ENCODE measurements around the gene COL24A1.
"Not testable (repeated sequence)": the region's sequence is repeated elsewhere in the genome, so short reads cannot be mapped to it uniquely, and the experiment has no call there.

The COL24A1 gene

GRCh38 chr1:85894651-85895050, 261.9 kb downstream of the COL24A1 start:
- peak; percentile 33 for DNase-seq (ENCODE audit: low spot score)

GRCh38 chr1:85892366-85892765, 264.2 kb downstream of the COL24A1 start:
- no peak for FAIRE-seq

More at GRCh38 chr1:85894651-85895050, 261.9 kb downstream of the COL24A1 start:
- FAIRE-seq = no peak

GRCh38 chr1:85889870-85890269, 266.7 kb downstream of the COL24A1 start:
- no peak for DNase-seq (ENCODE audit: low spot score)
- FAIRE-seq = no peak

More at GRCh38 chr1:85892366-85892765, 264.2 kb downstream of the COL24A1 start:
- no peak for DNase-seq (ENCODE audit: low spot score)

GRCh38 chr1:85888921-85889320, 267.7 kb downstream of the COL24A1 start:
- FAIRE-seq (no peak), DNase-seq (ENCODE audit: low spot score) (no peak)

GRCh38 chr1:85884372-85885035, 272.1 kb downstream of the COL24A1 start:
- DNase-seq (ENCODE audit: low spot score) = peak; percentile 23

GRCh38 chr1:85867189-85867588, 289.4 kb downstream of the COL24A1 start:
- no peak for DNase-seq (ENCODE audit: low spot score)

More at GRCh38 chr1:85884372-85885035, 272.1 kb downstream of the COL24A1 start:
- no peak for FAIRE-seq

GRCh38 chr1:85865213-85865612, 291.4 kb downstream of the COL24A1 start:
- FAIRE-seq (no peak), DNase-seq (ENCODE audit: low spot score) (no peak)

More at GRCh38 chr1:85867189-85867588, 289.4 kb downstream of the COL24A1 start:
- no peak for FAIRE-seq

- FAIRE-seq = no peak
Observed at GRCh38 chr1:85864727-85865126, 291.8 kb downstream of the COL24A1 start.

GRCh38 chr1:85863639-85864038, 292.9 kb downstream of the COL24A1 start:
- DNase-seq (ENCODE audit: low spot score); FAIRE-seq: not testable (repeated sequence)

More at GRCh38 chr1:85864727-85865126, 291.8 kb downstream of the COL24A1 start:
- DNase-seq (ENCODE audit: low spot score) = no peak

- DNase-seq (ENCODE audit: low spot score) (no peak), FAIRE-seq (no peak)
Observed at GRCh38 chr1:85862456-85862855, 294.1 kb downstream of the COL24A1 start.

- no peak for DNase-seq (ENCODE audit: low spot score)
- no peak for FAIRE-seq
Observed at GRCh38 chr1:85857991-85858390, 298.6 kb downstream of the COL24A1 start.

- peak; percentile 55 for DNase-seq (ENCODE audit: low spot score)
- FAIRE-seq = no peak
Observed at GRCh38 chr1:85850238-85850637, 306.3 kb downstream of the COL24A1 start.

GRCh38 chr1:85849660-85850059, 306.9 kb downstream of the COL24A1 start:
- no peak for FAIRE-seq

GRCh38 chr1:85847356-85847755, 309.2 kb downstream of the COL24A1 start:
- FAIRE-seq = no peak

More at GRCh38 chr1:85849660-85850059, 306.9 kb downstream of the COL24A1 start:
- DNase-seq (ENCODE audit: low spot score) = no peak

GRCh38 chr1:85846706-85847105, 309.9 kb downstream of the COL24A1 start:
- DNase-seq (ENCODE audit: low spot score) = no peak
- no peak for FAIRE-seq

More at GRCh38 chr1:85847356-85847755, 309.2 kb downstream of the COL24A1 start:
- no peak for DNase-seq (ENCODE audit: low spot score)

GRCh38 chr1:85839459-85839858, 317.1 kb downstream of the COL24A1 start:
- FAIRE-seq = no peak
- no peak for DNase-seq (ENCODE audit: low spot score)

- DNase-seq (ENCODE audit: low spot score) (no peak), FAIRE-seq (no peak)
Observed at GRCh38 chr1:85838238-85838637, 318.3 kb downstream of the COL24A1 start.

- FAIRE-seq = no peak
Observed at GRCh38 chr1:85836736-85837135, 319.8 kb downstream of the COL24A1 start.

GRCh38 chr1:85833165-85833564, 323.4 kb downstream of the COL24A1 start:
- FAIRE-seq; DNase-seq (ENCODE audit: low spot score): not testable (repeated sequence)

More at GRCh38 chr1:85836736-85837135, 319.8 kb downstream of the COL24A1 start:
- no peak for DNase-seq (ENCODE audit: low spot score)

- no peak for FAIRE-seq
- no peak for DNase-seq (ENCODE audit: low spot score)
Observed at GRCh38 chr1:85830837-85831236, 325.7 kb downstream of the COL24A1 start.

- DNase-seq (ENCODE audit: low spot score) = no peak
- FAIRE-seq = no peak
Observed at GRCh38 chr1:85824066-85824840, 332.3 kb downstream of the COL24A1 start.

GRCh38 chr1:85822696-85823095, 333.9 kb downstream of the COL24A1 start:
- DNase-seq (ENCODE audit: low spot score) (no peak), FAIRE-seq (no peak)

Data from urothelium cell line (cell line).